PC-9 (cell line): ENCODE results near the gene SYT1.

Experiments
- EZH2 ChIP-seq: fragments of 200-600 bp; sonication (generic); IDR thresholded peaks from 2 replicates; pipeline ENCODE4 v1.8.0; 2017; ENCODE audit warnings: antibody characterized with exemption, low read depth
- TF ChIP-seq, protein P1 (sequence below): fragments of 200-600 bp; sonication (generic); conservative IDR thresholded peaks from 2 replicates; pipeline ENCODE4 v1.6.1; 2017; ENCODE audit warnings: mixed run types, antibody characterized with exemption, mild to moderate bottlenecking, moderate library complexity

DNA sequence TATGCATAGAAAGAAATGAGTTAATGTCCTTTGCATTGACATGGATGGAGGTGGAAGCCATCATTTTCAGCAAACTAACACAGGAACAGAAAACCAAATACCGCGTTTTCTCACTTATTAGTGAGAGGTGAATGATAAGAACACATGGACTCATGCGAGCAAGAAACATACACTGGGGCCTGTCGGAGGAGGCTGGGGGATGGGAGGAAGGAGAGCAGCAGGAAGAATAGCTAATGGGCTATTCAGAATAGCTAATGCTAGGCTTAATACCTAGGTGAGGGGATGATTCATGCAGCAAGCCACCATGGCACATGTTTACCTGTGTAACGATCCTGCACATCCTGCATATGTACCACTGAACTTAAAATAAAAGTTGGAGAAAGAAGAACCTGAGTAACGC lies 29.1 kb upstream of the SYT1 start:
- TF ChIP-seq, protein P1, sequence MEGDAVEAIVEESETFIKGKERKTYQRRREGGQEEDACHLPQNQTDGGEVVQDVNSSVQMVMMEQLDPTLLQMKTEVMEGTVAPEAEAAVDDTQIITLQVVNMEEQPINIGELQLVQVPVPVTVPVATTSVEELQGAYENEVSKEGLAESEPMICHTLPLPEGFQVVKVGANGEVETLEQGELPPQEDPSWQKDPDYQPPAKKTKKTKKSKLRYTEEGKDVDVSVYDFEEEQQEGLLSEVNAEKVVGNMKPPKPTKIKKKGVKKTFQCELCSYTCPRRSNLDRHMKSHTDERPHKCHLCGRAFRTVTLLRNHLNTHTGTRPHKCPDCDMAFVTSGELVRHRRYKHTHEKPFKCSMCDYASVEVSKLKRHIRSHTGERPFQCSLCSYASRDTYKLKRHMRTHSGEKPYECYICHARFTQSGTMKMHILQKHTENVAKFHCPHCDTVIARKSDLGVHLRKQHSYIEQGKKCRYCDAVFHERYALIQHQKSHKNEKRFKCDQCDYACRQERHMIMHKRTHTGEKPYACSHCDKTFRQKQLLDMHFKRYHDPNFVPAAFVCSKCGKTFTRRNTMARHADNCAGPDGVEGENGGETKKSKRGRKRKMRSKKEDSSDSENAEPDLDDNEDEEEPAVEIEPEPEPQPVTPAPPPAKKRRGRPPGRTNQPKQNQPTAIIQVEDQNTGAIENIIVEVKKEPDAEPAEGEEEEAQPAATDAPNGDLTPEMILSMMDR, result no peak
- no peak for TF ChIP-seq EZH2
